NCI-H187 (cell line): ENCODE data around the gene NPPC.
"Not testable (repeated sequence)": the region's sequence is repeated elsewhere in the genome, so short reads cannot be mapped to it uniquely, and the experiment has no call there.

Source experiments
- DNase-seq, 2 experiments: peaks; one replicate each; lab custom pipeline; 2025; lab: John Stamatoyannopoulos, UW

The NPPC gene

DNA sequence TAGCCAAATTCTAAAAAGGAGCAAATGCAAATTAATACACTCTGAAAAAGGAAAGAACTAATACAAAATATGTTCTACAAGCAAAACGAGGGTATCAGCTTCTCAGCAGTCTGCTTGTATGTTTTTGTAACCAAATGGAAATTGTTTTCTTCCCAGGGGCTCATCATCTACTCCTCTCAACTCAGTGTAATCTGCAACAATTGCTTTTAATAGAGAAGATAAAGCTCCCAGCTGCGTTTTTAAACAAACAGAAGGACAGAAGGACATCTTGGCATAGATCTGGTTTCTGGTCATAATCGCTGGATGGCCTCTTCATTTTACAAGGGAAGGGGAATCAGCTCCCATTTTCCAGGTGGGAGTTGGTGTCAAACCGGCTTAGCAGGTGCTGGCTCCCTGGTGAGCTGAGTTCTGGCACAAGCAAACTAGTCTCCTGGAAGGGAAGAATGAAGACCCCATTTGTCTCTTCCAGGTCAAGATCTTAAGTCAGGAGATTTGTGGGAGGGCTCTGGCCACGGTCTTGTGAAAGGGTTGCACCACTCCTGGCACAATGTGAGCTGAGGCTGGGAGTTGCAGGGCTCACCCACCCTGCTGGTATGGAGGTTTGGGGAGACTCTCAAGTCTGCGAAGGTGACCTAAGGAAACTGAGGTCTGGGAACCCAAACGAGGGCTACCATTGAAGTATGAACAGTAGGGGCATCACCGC, 41.6 kb downstream of the NPPC start:
- DNase-seq, result no peak

GRCh38 chr2:231883468-231883881, 42.7 kb downstream of the NPPC start:
- DNase-seq, result no peak

- DNase-seq, result no peak
These were observed 43.5 kb downstream of the NPPC start for GRCh38 chr2:231882646-231883045.

- not testable (repeated sequence) for DNase-seq
These were observed 45.8 kb downstream of the NPPC start for GRCh38 chr2:231880371-231880770.

- no peak for DNase-seq
These were observed 47.0 kb downstream of the NPPC start for GRCh38 chr2:231879216-231879615.

DNA sequence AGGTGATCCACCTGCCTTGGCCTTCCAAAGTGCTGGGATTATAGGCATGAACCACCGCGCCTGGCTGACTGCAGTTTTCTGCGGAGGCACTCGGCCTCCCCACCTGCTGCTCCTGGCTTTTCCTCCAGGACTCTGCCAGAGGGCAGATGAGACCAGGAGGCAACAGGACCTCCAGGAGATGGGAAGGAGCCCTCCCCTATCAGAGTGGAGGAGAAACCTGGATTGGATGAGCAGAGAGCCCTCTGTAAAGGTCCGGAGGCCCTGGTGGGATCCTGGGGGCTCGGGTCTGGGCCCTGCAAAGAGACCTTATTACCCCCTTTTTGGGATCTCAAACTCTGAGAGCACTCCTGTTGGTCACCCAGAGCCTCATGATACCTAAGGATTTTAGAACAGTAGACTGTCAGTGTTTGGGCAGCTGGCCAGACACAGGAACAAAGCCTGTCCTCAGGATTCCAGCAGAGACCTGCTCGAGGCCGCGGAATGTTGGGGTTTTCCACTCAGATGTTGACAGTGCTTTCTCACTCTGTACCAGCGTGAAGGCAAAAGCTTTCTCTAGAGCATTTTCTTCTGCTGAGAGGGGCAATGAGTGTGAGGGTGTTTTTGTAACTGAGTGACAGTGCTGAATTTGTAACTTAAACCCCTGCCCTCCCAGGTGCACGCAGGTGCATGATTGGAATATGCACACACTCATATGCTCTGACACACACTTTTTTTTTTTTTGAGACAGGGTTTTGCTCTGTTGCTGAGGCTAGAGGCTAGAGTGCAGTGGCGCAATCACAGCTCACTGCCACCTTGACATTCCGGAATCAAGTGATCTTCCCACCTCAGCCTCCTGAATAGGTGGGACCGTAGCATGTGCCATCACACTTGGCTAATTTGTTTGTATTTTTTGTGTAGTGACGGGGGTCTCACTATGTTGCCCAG, 48.4 kb downstream of the NPPC start:
- no peak for DNase-seq

GRCh38 chr2:231874944-231875343, 51.3 kb downstream of the NPPC start:
- DNase-seq, result no peak
